ENCODE results near the gene GPR78. TPM values are rescaled to one million over a fixed set of nuclear protein-coding genes. Genes with fewer than 3 reads are reported as not detected.

The GPR78 gene
- total RNA-seq, 1 donor from 2014 or later: 0.09 TPM

GRCh38 chr4:8582941-8583654, 2.9 kb downstream of the GPR78 start:
- H3K4me1 Mint-ChIP-seq: peaks cover 7% of the 10 kb centered on the region
- no peaks in the 10 kb centered on the region for H3K79me2 ChIP-seq (ENCODE audit: low read depth)
- peaks cover 35% of the 10 kb centered on the region for H4K20me1 ChIP-seq (ENCODE audit: low read depth)
- H3K9me3 ChIP-seq (ENCODE audit: low read depth): no peaks in the 10 kb centered on the region
- H3K36me3 Mint-ChIP-seq: no peaks in the 10 kb centered on the region
- H2AFZ ChIP-seq (replicated peaks): no peak overlapping the region
- no peaks in the 10 kb centered on the region for H3K36me3 ChIP-seq
- DNase-seq (ENCODE audit: low spot score): no peak
- H3K27me3 ChIP-seq: peaks cover 51% of the 10 kb centered on the region
- no peaks in the 10 kb centered on the region for H3K9me3 Mint-ChIP-seq
- no peak overlapping the region for H3K4me3 Mint-ChIP-seq
- peaks cover 52% of the 10 kb centered on the region for H3K27me3 Mint-ChIP-seq (ENCODE audit: insufficient read depth, low read depth)
- no peak overlapping the region for H3K27ac Mint-ChIP-seq
- H3K9ac ChIP-seq: no peak overlapping the region
- no peak overlapping the region for H3K27ac ChIP-seq
- peaks cover 12% of the 10 kb centered on the region for H3F3A ChIP-seq (ENCODE audit: low read depth)
- peaks cover 8% of the 10 kb centered on the region for H3K4me1 ChIP-seq
- no peak overlapping the region for H3K4me2 ChIP-seq
- TF ChIP-seq EZH2phosphoT487 (IDR thresholded peaks at IDR 0.05) (no peak), CTCF (IDR thresholded peaks at IDR 0.05) (no peak), EZH2 (IDR thresholded peaks at IDR 0.05) (no peak)
- no peak overlapping the region for H3K4me3 ChIP-seq

- H3K27me3 ChIP-seq: peaks cover 46% of the 10 kb centered on the region
- Mint-ChIP-seq H3K4me1 (peaks cover 7% of the 10 kb centered on the region), H3K36me3 (no peaks in the 10 kb centered on the region), H3K27ac (no peak overlapping the region), H3K9me3 (no peaks in the 10 kb centered on the region), H3K4me3 (no peak overlapping the region), H3K27me3 (ENCODE audit: insufficient read depth, low read depth) (peaks cover 50% of the 10 kb centered on the region)
- DNase-seq (ENCODE audit: low spot score): no peak
- no peak overlapping the region for H3K4me3 ChIP-seq
- peaks cover 35% of the 10 kb centered on the region for H4K20me1 ChIP-seq (ENCODE audit: low read depth)
- peaks cover 12% of the 10 kb centered on the region for H3F3A ChIP-seq (ENCODE audit: low read depth)
- no peaks in the 10 kb centered on the region for H3K36me3 ChIP-seq
- H3K4me1 ChIP-seq: peaks cover 8% of the 10 kb centered on the region
- no peak overlapping the region for H3K27ac ChIP-seq
- no peak overlapping the region for H3K4me2 ChIP-seq
- no peak overlapping the region for H3K9ac ChIP-seq
- TF ChIP-seq CTCF (IDR thresholded peaks at IDR 0.05) (no peak), EZH2phosphoT487 (IDR thresholded peaks at IDR 0.05) (no peak), EZH2 (IDR thresholded peaks at IDR 0.05) (no peak)
- H3K79me2 ChIP-seq (ENCODE audit: low read depth): no peaks in the 10 kb centered on the region
- no peak overlapping the region for H2AFZ ChIP-seq (replicated peaks)
- H3K9me3 ChIP-seq (ENCODE audit: low read depth): no peaks in the 10 kb centered on the region
Observed at GRCh38 chr4:8583655-8584025, 3.4 kb downstream of the GPR78 start.

- Histone ChIP-seq H3K36me3 (no peaks in the 10 kb centered on the region), H3K4me1 (peaks cover 7% of the 10 kb centered on the region), H3K27me3 (peaks cover 32% of the 10 kb centered on the region), H3K9ac (no peak overlapping the region), H3K4me2 (no peak overlapping the region), H2AFZ (replicated peaks) (no peak overlapping the region), H3K9me3 (ENCODE audit: low read depth) (no peaks in the 10 kb centered on the region), H3F3A (ENCODE audit: low read depth) (peaks cover 6% of the 10 kb centered on the region), H4K20me1 (ENCODE audit: low read depth) (peaks cover 24% of the 10 kb centered on the region), H3K79me2 (ENCODE audit: low read depth) (no peaks in the 10 kb centered on the region), H3K27ac (no peak overlapping the region), H3K4me3 (no peak overlapping the region)
- peak; percentile 38 for DNase-seq (ENCODE audit: low spot score)
- TF ChIP-seq EZH2phosphoT487 (IDR thresholded peaks at IDR 0.05) (no peak), CTCF (IDR thresholded peaks at IDR 0.05) (peak; percentile 45)
- Mint-ChIP-seq H3K4me1 (peaks cover 5% of the 10 kb centered on the region), H3K36me3 (no peaks in the 10 kb centered on the region), H3K9me3 (no peaks in the 10 kb centered on the region), H3K27me3 (ENCODE audit: insufficient read depth, low read depth) (peaks cover 47% of the 10 kb centered on the region), H3K4me3 (no peak overlapping the region), H3K27ac (no peak overlapping the region)
Observed at GRCh38 chr4:8585186-8585585, 5.0 kb downstream of the GPR78 start.

Data from neural progenitor cell (in vitro differentiated cells).